ACC112 (cell line): ENCODE results near the gene HSPA6.
"Not testable (repeated sequence)": the region's sequence is repeated elsewhere in the genome, so short reads cannot be mapped to it uniquely, and the experiment has no call there.

Experiments used
- H2AFZ ChIP-seq: fragments of 200-600 bp; sonication (generic); one replicate; pipeline ENCODE4 v1.6.0; 2017; ENCODE audit warnings: antibody characterized with exemption, low read length; ENCODE audit not compliant: unreplicated experiment
- H3K27ac ChIP-seq: fragments of 200-600 bp; sonication (generic); 2 replicates; pipeline ENCODE4 v1.5.1; 2014; ENCODE audit warnings: low read depth, mild to moderate bottlenecking, antibody characterized with exemption, low read length, moderate library complexity
- H3K27me3 ChIP-seq: fragments of 200-600 bp; sonication (generic); 2 replicates; pipeline ENCODE4 v1.6.1; 2014; ENCODE audit warnings: mild to moderate bottlenecking, antibody characterized with exemption, low read length, moderate library complexity, mixed read lengths; ENCODE audit not compliant: insufficient read depth
- H3K36me3 ChIP-seq: fragments of 200-600 bp; sonication (generic); 2 replicates; pipeline ENCODE4 v1.6.1; 2016; ENCODE audit warnings: mild to moderate bottlenecking, antibody characterized with exemption, low read length, moderate library complexity, mixed read lengths; ENCODE audit not compliant: insufficient read depth
- H3K4me1 ChIP-seq: fragments of 200-600 bp; sonication (generic); one replicate; pipeline ENCODE4 v1.6.1; 2016; ENCODE audit warnings: low read length, mixed read lengths; ENCODE audit not compliant: insufficient read depth, unreplicated experiment, control insufficient read depth
- H3K4me3 ChIP-seq: fragments of 200-600 bp; sonication (generic); 2 replicates; pipeline ENCODE4 v1.5.1; 2014; ENCODE audit warnings: mild to moderate bottlenecking, low read depth, low read length
- H3K79me2 ChIP-seq: fragments of 200-600 bp; sonication (generic); one replicate; pipeline ENCODE4 v1.6.0; 2016; ENCODE audit warnings: low read length; ENCODE audit not compliant: control insufficient read depth, unreplicated experiment, insufficient read depth

The HSPA6 gene

GRCh38 chr1:161550942-161551341 lies 26.6 kb downstream of the HSPA6 start:
- H3K36me3 ChIP-seq, H3K4me3 ChIP-seq: not testable (repeated sequence)

GRCh38 chr1:161553631-161554030 lies 29.3 kb downstream of the HSPA6 start:
- not testable (repeated sequence) for H3K27me3 ChIP-seq, H3K4me3 ChIP-seq, H3K27ac ChIP-seq

More at GRCh38 chr1:161550942-161551341, 26.6 kb downstream of the HSPA6 start:
- not testable (repeated sequence) for H3K27me3 ChIP-seq, H3K79me2 ChIP-seq, H2AFZ ChIP-seq, H3K4me1 ChIP-seq, H3K27ac ChIP-seq

GRCh38 chr1:161554340-161554739 lies 30.0 kb downstream of the HSPA6 start:
- H3K4me3 ChIP-seq, H3K27me3 ChIP-seq, H3K36me3 ChIP-seq, H2AFZ ChIP-seq, H3K79me2 ChIP-seq, H3K4me1 ChIP-seq, H3K27ac ChIP-seq: not testable (repeated sequence)

More at GRCh38 chr1:161553631-161554030, 29.3 kb downstream of the HSPA6 start:
- H3K4me1 ChIP-seq, H2AFZ ChIP-seq, H3K36me3 ChIP-seq, H3K79me2 ChIP-seq: not testable (repeated sequence)

- H3K4me1 ChIP-seq, H3K36me3 ChIP-seq, H3K27me3 ChIP-seq, H2AFZ ChIP-seq, H3K79me2 ChIP-seq, H3K4me3 ChIP-seq, H3K27ac ChIP-seq: not testable (repeated sequence)
Observed at GRCh38 chr1:161554815-161555417, 30.6 kb downstream of the HSPA6 start.

GRCh38 chr1:161556143-161556542 lies 31.8 kb downstream of the HSPA6 start:
- H3K4me1 ChIP-seq, H3K27me3 ChIP-seq, H2AFZ ChIP-seq, H3K27ac ChIP-seq, H3K4me3 ChIP-seq, H3K79me2 ChIP-seq, H3K36me3 ChIP-seq: not testable (repeated sequence)

GRCh38 chr1:161556990-161557389 lies 32.6 kb downstream of the HSPA6 start:
- not testable (repeated sequence) for H3K79me2 ChIP-seq, H2AFZ ChIP-seq, H3K36me3 ChIP-seq, H3K27me3 ChIP-seq, H3K4me1 ChIP-seq, H3K4me3 ChIP-seq, H3K27ac ChIP-seq

GRCh38 chr1:161557506-161558450 lies 33.4 kb downstream of the HSPA6 start:
- not testable (repeated sequence) for H2AFZ ChIP-seq, H3K4me1 ChIP-seq, H3K27me3 ChIP-seq

GRCh38 chr1:161560960-161561715 lies 36.8 kb downstream of the HSPA6 start:
- peak overlapping the region; percentile 12 for H2AFZ ChIP-seq
- not testable (repeated sequence) for H3K79me2 ChIP-seq, H3K4me1 ChIP-seq, H3K36me3 ChIP-seq, H3K27ac ChIP-seq, H3K27me3 ChIP-seq
- H3K4me3 ChIP-seq, result peak overlapping the region; percentile 60; the same call in 1 of the 2 replicates

More at GRCh38 chr1:161557506-161558450, 33.4 kb downstream of the HSPA6 start:
- not testable (repeated sequence) for H3K36me3 ChIP-seq, H3K79me2 ChIP-seq, H3K4me3 ChIP-seq, H3K27ac ChIP-seq

- H2AFZ ChIP-seq, H3K27ac ChIP-seq, H3K36me3 ChIP-seq, H3K79me2 ChIP-seq, H3K27me3 ChIP-seq, H3K4me1 ChIP-seq, H3K4me3 ChIP-seq: not testable (repeated sequence)
Observed at GRCh38 chr1:161562441-161562840, 38.1 kb downstream of the HSPA6 start.

GRCh38 chr1:161563522-161563921 lies 39.2 kb downstream of the HSPA6 start:
- H3K36me3 ChIP-seq, H2AFZ ChIP-seq, H3K4me1 ChIP-seq, H3K79me2 ChIP-seq, H3K27ac ChIP-seq, H3K4me3 ChIP-seq, H3K27me3 ChIP-seq: not testable (repeated sequence)
